K562 (cell line): Measurements from ENCODE around the gene ARID3B. TPM values are rescaled to one million over a fixed set of nuclear protein-coding genes. Genes with fewer than 3 reads are reported as not detected.

ENCODE experiments used
- ATAC-seq: fragments of 200-7000 bp; cut with Tn5 transposase; 3 replicates; pipeline ENCODE4 v1.9.1; 2020; ENCODE audit warnings: moderate library complexity
- BruUV-seq: library from RNA; stranded (reverse); fragments of 400-500 nt; replicated peaks from 2 replicates; lab custom pipeline; 2021; lab: Mats Ljungman, UMichigan
- CTCF ChIA-PET: fragments of 300-600 bp; formaldehyde crosslinking; extraction: SDS; loops from one replicate; lab custom pipeline; 2021; ENCODE audit warnings: low intra/inter-chr PET ratio; lab: Yijun Ruan, JAX
- POLR2A ChIA-PET: fragments of 300-600, 350-650 bp; sonication (Branson Sonifier 250); formaldehyde crosslinking; extraction: SDS; loops from one replicate; lab custom pipeline; 2021; ENCODE audit warnings: antibody characterized with exemption, inconsistent platforms; lab: Yijun Ruan, JAX
- DNase-seq, 4 experiments: peaks; one replicate each; pipeline versions ENCODE4 v3.0.0 to v3.0.0-alpha.2; 2011 to 2018; ENCODE audit warnings: low spot score in 3 of 4, mixed read lengths in 3 of 4; ENCODE audit errors: extremely low read depth in 1 of 4
- FAIRE-seq: peaks from 2 replicates; lab custom pipeline; 2011; peaks lifted over from hg19 to GRCh38; lab: Jason Lieb, UNC
- H2AFZ ChIP-seq: 2 replicates; pipeline ENCODE4 v1.6.0; 2011; ENCODE audit warnings: low read depth, low read length, control low read depth, inconsistent platforms
- H3K27ac ChIP-seq: fragments of 200-600 bp; 3 replicates; pipeline ENCODE4 v1.8.0; 2011; ENCODE audit warnings: low read depth, mild to moderate bottlenecking, control low read depth, inconsistent platforms, low read length, moderate library complexity, mixed read lengths; ENCODE audit errors: extremely low read depth
- H3K27me3 ChIP-seq, 2 experiments: fragments of 300-600 bp in 1 of 2; 2 replicates in 1 of 2; 3 replicates in 1 of 2; pipeline versions ENCODE4 v1.6.0 to v1.8.0; 2011; ENCODE audit warnings: inconsistent platforms in 2 of 2, low read length in 2 of 2, mild to moderate bottlenecking in 1 of 2, mixed read lengths in 1 of 2, moderate library complexity in 1 of 2; ENCODE audit not compliant: control insufficient read depth in 2 of 2, insufficient read depth in 2 of 2
- H3K36me3 ChIP-seq: fragments of 300-600 bp; 3 replicates; pipeline ENCODE4 v1.8.0; 2011; ENCODE audit warnings: mild to moderate bottlenecking, low read length, inconsistent platforms; ENCODE audit not compliant: control insufficient read depth, insufficient read depth
- H3K4me1 ChIP-seq, 2 experiments: fragments of 200-600 bp in 1 of 2; replicated peaks in 1 of 2; 2 replicates in 1 of 2; 3 replicates in 1 of 2; pipeline versions ENCODE4 v1.5.1 to v1.8.0; 2011; ENCODE audit warnings: inconsistent platforms in 2 of 2, low read length in 2 of 2, mild to moderate bottlenecking in 1 of 2, mixed read lengths in 1 of 2, moderate library complexity in 1 of 2; ENCODE audit not compliant: control insufficient read depth in 2 of 2, insufficient read depth in 2 of 2
- H3K4me2 ChIP-seq: 2 replicates; pipeline ENCODE4 v1.6.1; 2011; ENCODE audit warnings: low read length, control low read depth, inconsistent platforms, mixed read lengths; ENCODE audit not compliant: insufficient read depth
- H3K4me3 ChIP-seq: fragments of 200-600 bp; sonication (generic), shearing (Covaris generic); 2 replicates; pipeline ENCODE4 v1.5.1; 2016; ENCODE audit warnings: control low read depth, inconsistent platforms
- H3K79me2 ChIP-seq: fragments of 200-600 bp; 3 replicates; pipeline ENCODE4 v1.8.0; 2011; ENCODE audit warnings: low read length, inconsistent platforms; ENCODE audit not compliant: control insufficient read depth, insufficient read depth
- H3K9ac ChIP-seq, 2 experiments: 2 replicates each; pipeline versions ENCODE4 v1.6.0 to v1.6.1; 2011; ENCODE audit warnings: low read depth in 2 of 2, low read length in 2 of 2, control low read depth in 1 of 2, inconsistent platforms in 1 of 2, mild to moderate bottlenecking in 1 of 2, mixed read lengths in 1 of 2; ENCODE audit not compliant: insufficient read depth in 1 of 2
- H3K9me1 ChIP-seq: one replicate; pipeline ENCODE4 v1.6.0; 2011; ENCODE audit warnings: inconsistent platforms, mild to moderate bottlenecking, low read length, moderate library complexity; ENCODE audit not compliant: control insufficient read depth, insufficient read depth
- H3K9me3 ChIP-seq: replicated peaks from 2 replicates; pipeline ENCODE4 v1.5.1; 2011; ENCODE audit warnings: low read depth, low read length, inconsistent platforms; ENCODE audit not compliant: control insufficient read depth, insufficient read depth
- H4K20me1 ChIP-seq: replicated peaks from 2 replicates; pipeline ENCODE4 v1.6.1; 2011; ENCODE audit warnings: low read length, inconsistent platforms, mixed read lengths; ENCODE audit not compliant: control insufficient read depth, insufficient read depth
- ELF4 ChIP-seq: fragments of 450-650 bp; formaldehyde crosslinking; IDR thresholded peaks from 2 replicates; pipeline ENCODE4 v1.4.0; 2022; ENCODE audit warnings: missing genetic modification characterization
- FOXM1 ChIP-seq, 2 experiments: fragments of 450-650 bp in 1 of 2; sonication (generic) in 1 of 2; formaldehyde crosslinking in 1 of 2; IDR thresholded peaks; 2 replicates each; pipeline versions ENCODE4 v1.6.1 to v1.9.0; 2017 to 2022; ENCODE audit warnings: low read depth in 2 of 2, mild to moderate bottlenecking in 2 of 2, missing genetic modification reagents in 1 of 2, moderate library complexity in 1 of 2
- KLF10 ChIP-seq: fragments of 250-450 bp; sonication (Bioruptor Pico); IDR thresholded peaks from 2 replicates; pipeline ENCODE4 v1.6.1; 2021; ENCODE audit warnings: matching md5 sums
- MBD2 ChIP-seq: sonication (generic); IDR thresholded peaks from 2 replicates; pipeline ENCODE4 v1.6.1; 2016; ENCODE audit warnings: low read depth, borderline replicate concordance
- MCM2 ChIP-seq: fragments of 450-650 bp; IDR thresholded peaks from 2 replicates; pipeline ENCODE4 v1.6.1; 2017; ENCODE audit warnings: low read depth, mild to moderate bottlenecking
- MCM5 ChIP-seq: fragments of 450-650 bp; IDR thresholded peaks from 2 replicates; pipeline ENCODE4 v1.6.1; 2016; ENCODE audit warnings: low read depth
- PRPF4 ChIP-seq: fragments of 200-400 bp; formaldehyde crosslinking; IDR thresholded peaks from one replicate; pipeline ENCODE4 v1.6.1; 2017; ENCODE audit warnings: low read length, low read depth, mild to moderate bottlenecking; ENCODE audit not compliant: insufficient read depth, poor library complexity, severe bottlenecking
- SIRT6 ChIP-seq: IDR thresholded peaks from one replicate; pipeline ENCODE4 v1.6.1; 2012; ENCODE audit warnings: low read depth, mild to moderate bottlenecking, control low read depth, inconsistent platforms, low read length, moderate library complexity
- SMARCB1 ChIP-seq: IDR thresholded peaks from 2 replicates; pipeline ENCODE4 v1.6.1; 2011; ENCODE audit warnings: improper control_type of control experiment, low read depth; ENCODE audit not compliant: insufficient read length
- ZBTB8A ChIP-seq: fragments of 450-650 bp; IDR thresholded peaks from 2 replicates; pipeline ENCODE4 v1.6.1; 2018; ENCODE audit warnings: mild to moderate bottlenecking, moderate library complexity; ENCODE audit not compliant: partially characterized antibody
- ZNF239 ChIP-seq: fragments of 250-450 bp; sonication (Bioruptor Pico); IDR thresholded peaks from 2 replicates; pipeline ENCODE4 v1.4.0; 2020; ENCODE audit warnings: mild to moderate bottlenecking
- WGBS: fragments of 100-300 bp; shearing (Covaris generic); methylation state at CpG from one replicate; pipeline ENCODE4 v1.1.6; 2016; ENCODE audit warnings: low coverage, mixed read lengths; ENCODE audit not compliant: insufficient coverage; ENCODE audit errors: missing lambda C conversion rate; 5-methylcytosine and 5-hydroxymethylcytosine counted together
- in situ Hi-C: fragments of 300-500 bp; cut with MboI; formaldehyde crosslinking; loops from 4 replicates; pipeline ENCODE4 v1.15.0; 2018; ENCODE audit warnings: inconsistent platforms, mixed read lengths
- intact Hi-C: fragments of 100-400 bp; cut with micrococcal nuclease; formaldehyde crosslinking; loops from 2 replicates; pipeline ENCODE4 v1.14.2; 2022
- polyA plus RNA-seq, 8 experiments: library from polyadenylated mRNA; depleted of rRNA in 4 of 8; stranded (reverse) in 5 of 8; unstranded in 3 of 8; fragments of >200 nt; fragmentation: Nextera tagmentation in 2 of 8; fragmentation: Illumina TruSeq in 1 of 8; extraction: Ambion mirVana in 2 of 8; extraction: Trizol in 1 of 8; gene quantifications; 2 replicates each; pipeline versions ENCODE4 v1.2.1 to v1.2.3, GENCODE V29; 2011 to 2014; ENCODE audit warnings: inconsistent platforms in 1 of 8, missing spikeins in 1 of 8
- total RNA-seq, 7 experiments: library from RNA; depleted of rRNA in 6 of 7; stranded (reverse); fragments of >200 nt in 6 of 7; fragmentation: Illumina TruSeq in 2 of 7; extraction: Trizol in 2 of 7; gene quantifications; 2 replicates each; pipeline versions ENCODE4 v1.2.1 to v1.2.3, GENCODE V29; 2011 to 2021; ENCODE audit warnings: low replicate concordance in 1 of 7
- TF ChIP-seq, protein P1 (sequence below): fragments of 250-450 bp; sonication (Bioruptor Pico); IDR thresholded peaks from 2 replicates; pipeline ENCODE4 v1.8.0; 2022; ENCODE audit warnings: moderate library complexity, mild to moderate bottlenecking, inconsistent platforms
- TF ChIP-seq, protein P2 (sequence below): fragments of 450-650 bp; IDR thresholded peaks from 2 replicates; pipeline ENCODE4 v1.6.1; 2016; ENCODE audit warnings: low read depth, mild to moderate bottlenecking, moderate library complexity
- TF ChIP-seq, protein P3 (sequence below): fragments of 450-650 bp; IDR thresholded peaks from 2 replicates; pipeline ENCODE4 v1.6.1; 2017; ENCODE audit warnings: antibody characterized with exemption
- TF ChIP-seq, protein P4 (sequence below), 2 experiments: fragments of 450-650 bp; conservative IDR thresholded peaks; 2 replicates each; pipeline ENCODE4 v1.6.1; 2017; ENCODE audit warnings: mild to moderate bottlenecking in 2 of 2, moderate library complexity in 2 of 2
- TF ChIP-seq, protein P5 (sequence below): fragments of 450-650 bp; IDR thresholded peaks from one replicate; pipeline ENCODE4 v1.6.1; 2018; ENCODE audit warnings: mild to moderate bottlenecking, moderate library complexity; ENCODE audit not compliant: partially characterized antibody

Gene ARID3B
- total and polyA plus RNA-seq, 9 of the 15 experiments (the other 6 are each of a cell fraction or from before 2014, with no cell fraction given): 0.32 to 15.1 (median 7.1) TPM

DNA sequence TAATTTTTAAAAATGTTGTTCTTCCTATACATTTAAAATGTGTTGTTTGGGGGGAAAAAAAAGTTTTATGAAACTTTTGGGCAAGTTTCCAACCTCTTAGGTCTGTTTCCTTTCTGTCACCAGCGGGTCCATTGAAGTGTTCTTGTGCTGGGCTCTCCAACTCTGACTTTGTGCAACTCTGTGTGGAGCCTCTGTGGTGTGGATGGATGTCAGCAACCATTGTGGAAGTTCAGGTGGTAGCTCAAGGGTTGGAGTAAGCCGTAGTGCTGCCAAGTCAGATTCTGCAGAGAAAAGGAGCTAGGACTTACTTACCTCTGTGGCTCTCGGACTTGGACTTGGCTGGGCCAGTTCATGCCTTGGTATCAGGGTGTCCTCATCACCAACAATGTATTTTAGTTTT lies 22.4 kb downstream of the ARID3B start:
- H3K4me1 ChIP-seq: no peaks in the 10 kb centered on the region; a peak in 1 of 5 replicates
- H3K9me1 ChIP-seq: no peaks in the 10 kb centered on the region
- no peak overlapping the region for H3K9ac ChIP-seq
- no peaks in the 10 kb centered on the region; the same call in 2 of the 3 replicates for H3K36me3 ChIP-seq
- BruUV-seq: no TSS peak
- no peak overlapping the region for H3K4me3 ChIP-seq
- no peaks in the 10 kb centered on the region for H3K9me3 ChIP-seq
- WGBS: 69% methylated on average over 3 of the region's 3 CpGs
- POLR2A ChIA-PET: interaction anchor here (1.5 kb wide), 1 partner anchor 17 kb away, joined by 4 read pairs; no protein-coding TSS in a partner anchor
- H4K20me1 ChIP-seq: 0 out of 2 replicates have a peak, but pooled peaks cover 6% of the 10 kb centered on the region
- intact Hi-C loops: no loop called here
- no peak overlapping the region for H3K4me2 ChIP-seq
- ATAC-seq: no peak
- no peaks in the 10 kb centered on the region for H3K27me3 ChIP-seq
- in situ Hi-C loops: no loop called here
- H3K79me2 ChIP-seq: 0 out of 3 replicates have a peak, but pooled peaks cover 4% of the 10 kb centered on the region
- no peak for DNase-seq
- no peak overlapping the region for H3K27ac ChIP-seq
- TF ChIP-seq, protein P1, sequence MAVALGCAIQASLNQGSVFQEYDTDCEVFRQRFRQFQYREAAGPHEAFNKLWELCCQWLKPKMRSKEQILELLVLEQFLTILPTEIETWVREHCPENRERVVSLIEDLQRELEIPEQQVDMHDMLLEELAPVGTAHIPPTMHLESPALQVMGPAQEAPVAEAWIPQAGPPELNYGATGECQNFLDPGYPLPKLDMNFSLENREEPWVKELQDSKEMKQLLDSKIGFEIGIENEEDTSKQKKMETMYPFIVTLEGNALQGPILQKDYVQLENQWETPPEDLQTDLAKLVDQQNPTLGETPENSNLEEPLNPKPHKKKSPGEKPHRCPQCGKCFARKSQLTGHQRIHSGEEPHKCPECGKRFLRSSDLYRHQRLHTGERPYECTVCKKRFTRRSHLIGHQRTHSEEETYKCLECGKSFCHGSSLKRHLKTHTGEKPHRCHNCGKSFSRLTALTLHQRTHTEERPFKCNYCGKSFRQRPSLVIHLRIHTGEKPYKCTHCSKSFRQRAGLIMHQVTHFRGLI (CRISPR knock-in tag): no peak
- TF ChIP-seq MCM2 (no peak), PRPF4 (no peak), MBD2 (no peak), MCM5 (no peak), SIRT6 (no peak), ZBTB8A (no peak), FOXM1 (IDR thresholded peaks at IDR 0.05; ENCODE audit: low read depth) (no peak), FOXM1 (CRISPR knock-in tag; IDR thresholded peaks at IDR 0.05; ENCODE audit: low read depth) (no peak), KLF10 (CRISPR knock-in tag) (no peak), ZNF239 (CRISPR knock-in tag) (no peak), ELF4 (no peak), SMARCB1 (no peak)
- TF ChIP-seq, protein P2, sequence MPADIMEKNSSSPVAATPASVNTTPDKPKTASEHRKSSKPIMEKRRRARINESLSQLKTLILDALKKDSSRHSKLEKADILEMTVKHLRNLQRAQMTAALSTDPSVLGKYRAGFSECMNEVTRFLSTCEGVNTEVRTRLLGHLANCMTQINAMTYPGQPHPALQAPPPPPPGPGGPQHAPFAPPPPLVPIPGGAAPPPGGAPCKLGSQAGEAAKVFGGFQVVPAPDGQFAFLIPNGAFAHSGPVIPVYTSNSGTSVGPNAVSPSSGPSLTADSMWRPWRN: no peak
- TF ChIP-seq, protein P3, sequence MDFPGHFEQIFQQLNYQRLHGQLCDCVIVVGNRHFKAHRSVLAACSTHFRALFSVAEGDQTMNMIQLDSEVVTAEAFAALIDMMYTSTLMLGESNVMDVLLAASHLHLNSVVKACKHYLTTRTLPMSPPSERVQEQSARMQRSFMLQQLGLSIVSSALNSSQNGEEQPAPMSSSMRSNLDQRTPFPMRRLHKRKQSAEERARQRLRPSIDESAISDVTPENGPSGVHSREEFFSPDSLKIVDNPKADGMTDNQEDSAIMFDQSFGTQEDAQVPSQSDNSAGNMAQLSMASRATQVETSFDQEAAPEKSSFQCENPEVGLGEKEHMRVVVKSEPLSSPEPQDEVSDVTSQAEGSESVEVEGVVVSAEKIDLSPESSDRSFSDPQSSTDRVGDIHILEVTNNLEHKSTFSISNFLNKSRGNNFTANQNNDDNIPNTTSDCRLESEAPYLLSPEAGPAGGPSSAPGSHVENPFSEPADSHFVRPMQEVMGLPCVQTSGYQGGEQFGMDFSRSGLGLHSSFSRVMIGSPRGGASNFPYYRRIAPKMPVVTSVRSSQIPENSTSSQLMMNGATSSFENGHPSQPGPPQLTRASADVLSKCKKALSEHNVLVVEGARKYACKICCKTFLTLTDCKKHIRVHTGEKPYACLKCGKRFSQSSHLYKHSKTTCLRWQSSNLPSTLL: no peak
- TF ChIP-seq, protein P4, sequence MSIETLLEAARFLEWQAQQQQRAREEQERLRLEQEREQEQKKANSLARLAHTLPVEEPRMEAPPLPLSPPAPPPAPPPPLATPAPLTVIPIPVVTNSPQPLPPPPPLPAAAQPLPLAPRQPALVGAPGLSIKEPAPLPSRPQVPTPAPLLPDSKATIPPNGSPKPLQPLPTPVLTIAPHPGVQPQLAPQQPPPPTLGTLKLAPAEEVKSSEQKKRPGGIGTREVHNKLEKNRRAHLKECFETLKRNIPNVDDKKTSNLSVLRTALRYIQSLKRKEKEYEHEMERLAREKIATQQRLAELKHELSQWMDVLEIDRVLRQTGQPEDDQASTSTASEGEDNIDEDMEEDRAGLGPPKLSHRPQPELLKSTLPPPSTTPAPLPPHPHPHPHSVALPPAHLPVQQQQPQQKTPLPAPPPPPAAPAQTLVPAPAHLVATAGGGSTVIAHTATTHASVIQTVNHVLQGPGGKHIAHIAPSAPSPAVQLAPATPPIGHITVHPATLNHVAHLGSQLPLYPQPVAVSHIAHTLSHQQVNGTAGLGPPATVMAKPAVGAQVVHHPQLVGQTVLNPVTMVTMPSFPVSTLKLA (conservative IDR thresholded peaks at IDR 0.05): no peak
- TF ChIP-seq, protein P5, sequence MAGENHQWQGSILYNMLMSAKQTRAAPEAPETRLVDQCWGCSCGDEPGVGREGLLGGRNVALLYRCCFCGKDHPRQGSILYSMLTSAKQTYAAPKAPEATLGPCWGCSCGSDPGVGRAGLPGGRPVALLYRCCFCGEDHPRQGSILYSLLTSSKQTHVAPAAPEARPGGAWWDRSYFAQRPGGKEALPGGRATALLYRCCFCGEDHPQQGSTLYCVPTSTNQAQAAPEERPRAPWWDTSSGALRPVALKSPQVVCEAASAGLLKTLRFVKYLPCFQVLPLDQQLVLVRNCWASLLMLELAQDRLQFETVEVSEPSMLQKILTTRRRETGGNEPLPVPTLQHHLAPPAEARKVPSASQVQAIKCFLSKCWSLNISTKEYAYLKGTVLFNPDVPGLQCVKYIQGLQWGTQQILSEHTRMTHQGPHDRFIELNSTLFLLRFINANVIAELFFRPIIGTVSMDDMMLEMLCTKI: no peak
- no peak for FAIRE-seq
- CTCF ChIA-PET: no interaction called here
- no peak overlapping the region for H2AFZ ChIP-seq
